Upper lobe of left lung (tissue), 4 donors: Measurements from ENCODE around the gene CT47A1.

Experiments
- POLR2AphosphoS5 ChIP-seq, 2 donors: sonication (generic); formaldehyde crosslinking; IDR thresholded peaks; one replicate each; pipeline ENCODE4 v1.5.1; 2017; ENCODE audit warnings: antibody characterized with exemption in 2 of 2
- TF ChIP-seq, protein P1 (sequence below), 6 experiments: fragments of 450-650 bp in 4 of 6; fragments of 200-600 bp in 2 of 6; sonication (generic) in 2 of 6; IDR thresholded peaks; one replicate each; pipeline ENCODE4 v1.5.1; 2016 to 2019; ENCODE audit warnings: antibody characterized with exemption in 6 of 6

DNA sequence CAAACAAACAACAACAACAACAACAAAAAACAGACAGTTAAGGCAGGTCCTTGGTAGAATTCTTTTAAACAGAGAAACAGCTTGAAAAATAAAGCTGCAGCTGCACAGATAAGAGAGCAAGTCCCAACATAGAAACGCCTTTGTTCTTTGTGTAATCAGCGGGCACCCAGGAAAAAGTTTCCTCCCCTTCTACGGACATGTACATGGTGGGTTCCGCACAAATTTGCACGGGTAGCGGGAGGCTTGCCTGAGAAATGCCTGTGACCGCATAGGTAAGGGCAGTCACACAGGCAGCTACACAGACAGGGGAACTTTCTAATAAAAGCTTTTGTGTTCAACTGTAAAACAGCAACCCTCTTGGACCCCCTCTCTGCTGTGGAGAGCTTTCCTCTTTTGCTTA lies 25.7 kb upstream of the CT47A1 start:
- TF ChIP-seq, protein P1, sequence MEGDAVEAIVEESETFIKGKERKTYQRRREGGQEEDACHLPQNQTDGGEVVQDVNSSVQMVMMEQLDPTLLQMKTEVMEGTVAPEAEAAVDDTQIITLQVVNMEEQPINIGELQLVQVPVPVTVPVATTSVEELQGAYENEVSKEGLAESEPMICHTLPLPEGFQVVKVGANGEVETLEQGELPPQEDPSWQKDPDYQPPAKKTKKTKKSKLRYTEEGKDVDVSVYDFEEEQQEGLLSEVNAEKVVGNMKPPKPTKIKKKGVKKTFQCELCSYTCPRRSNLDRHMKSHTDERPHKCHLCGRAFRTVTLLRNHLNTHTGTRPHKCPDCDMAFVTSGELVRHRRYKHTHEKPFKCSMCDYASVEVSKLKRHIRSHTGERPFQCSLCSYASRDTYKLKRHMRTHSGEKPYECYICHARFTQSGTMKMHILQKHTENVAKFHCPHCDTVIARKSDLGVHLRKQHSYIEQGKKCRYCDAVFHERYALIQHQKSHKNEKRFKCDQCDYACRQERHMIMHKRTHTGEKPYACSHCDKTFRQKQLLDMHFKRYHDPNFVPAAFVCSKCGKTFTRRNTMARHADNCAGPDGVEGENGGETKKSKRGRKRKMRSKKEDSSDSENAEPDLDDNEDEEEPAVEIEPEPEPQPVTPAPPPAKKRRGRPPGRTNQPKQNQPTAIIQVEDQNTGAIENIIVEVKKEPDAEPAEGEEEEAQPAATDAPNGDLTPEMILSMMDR (IDR thresholded peaks at IDR 0.05): no peak
- TF ChIP-seq POLR2AphosphoS5 (IDR thresholded peaks at IDR 0.05): no peak
